ENCODE results near the gene RABAC1. TPM values are rescaled to one million over a fixed set of nuclear protein-coding genes. Genes with fewer than 3 reads are reported as not detected.

The RABAC1 gene
- total and polyA plus RNA-seq, 2 of the 13 experiments (the other 11 are each of a cell fraction or from before 2014, with no cell fraction given) = 37.4 to 74.0 TPM

DNA sequence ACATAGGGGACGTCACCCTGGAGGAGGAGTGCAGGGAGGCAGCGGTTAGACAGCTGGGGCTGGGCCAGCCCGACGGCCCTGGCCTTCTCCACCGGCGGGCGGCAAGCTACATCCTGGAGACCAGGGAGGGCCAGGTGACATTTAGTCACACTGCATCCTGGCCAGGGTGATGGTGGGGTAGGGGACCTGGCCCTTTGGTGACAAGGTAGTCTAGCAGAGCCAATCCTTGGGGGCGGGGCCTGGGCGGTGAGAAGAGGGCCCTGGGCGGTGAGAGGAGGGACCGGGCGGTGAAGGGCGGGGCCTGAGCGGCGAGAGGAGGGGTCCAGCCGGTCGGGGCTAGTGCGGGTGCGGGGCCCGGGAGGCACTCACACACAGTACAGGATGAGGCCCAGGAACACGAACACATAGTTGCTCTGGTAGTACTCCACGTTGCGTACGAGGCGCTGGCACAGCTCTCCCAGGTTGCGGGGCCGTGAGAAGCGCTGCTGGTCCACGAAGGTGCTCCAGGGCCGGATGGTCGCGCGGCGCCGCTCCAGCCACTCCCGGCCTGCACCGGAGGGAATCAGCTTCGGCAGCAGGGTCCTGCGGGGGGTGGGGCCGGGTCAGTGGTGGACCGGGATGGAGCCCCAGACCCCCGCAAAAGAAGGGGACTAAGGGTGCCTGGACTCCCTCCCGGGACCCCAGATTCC lies 610 bp downstream of the RABAC1 start (continued):
- TF ChIP-seq, protein P1, sequence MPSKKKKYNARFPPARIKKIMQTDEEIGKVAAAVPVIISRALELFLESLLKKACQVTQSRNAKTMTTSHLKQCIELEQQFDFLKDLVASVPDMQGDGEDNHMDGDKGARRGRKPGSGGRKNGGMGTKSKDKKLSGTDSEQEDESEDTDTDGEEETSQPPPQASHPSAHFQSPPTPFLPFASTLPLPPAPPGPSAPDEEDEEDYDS (CRISPR knock-in tag; IDR thresholded peaks at IDR 0.05) = no peak
- TF ChIP-seq CENPT (CRISPR knock-in tag; IDR thresholded peaks at IDR 0.05; ENCODE audit: low read depth) (peak; percentile 78; the same call in 1 of the 2 replicates), POLR2G (IDR thresholded peaks at IDR 0.05; ENCODE audit: low read depth, low read length) (peak; percentile 62), ZNF12 (CRISPR knock-in tag; IDR thresholded peaks at IDR 0.05) (0 out of 2 replicates have a peak, but pooled peaks have one; percentile 35), NR2F2 (IDR thresholded peaks at IDR 0.05; ENCODE audit: borderline replicate concordance, low read depth) (no peak), AHR (CRISPR knock-in tag; IDR thresholded peaks at IDR 0.05) (0 out of 2 replicates have a peak, but pooled peaks have one; percentile 11), ZNF225 (CRISPR knock-in tag; IDR thresholded peaks at IDR 0.05) (0 out of 2 replicates have a peak, but pooled peaks have one; percentile 10), ZNF883 (CRISPR knock-in tag; IDR thresholded peaks at IDR 0.05; ENCODE audit: not compliant biosample characterization) (no peak), SMC3 (IDR thresholded peaks at IDR 0.05; ENCODE audit: low read length) (no peak), CCAR2 (optimal IDR thresholded peaks at IDR 0.05; ENCODE audit: low read depth, low read length) (no peak), NCOR1 (IDR thresholded peaks at IDR 0.05; ENCODE audit: borderline replicate concordance, low read length) (no peak), DNMT3B (CRISPR knock-in tag; conservative IDR thresholded peaks at IDR 0.05) (no peak), ZFY (CRISPR knock-in tag; IDR thresholded peaks at IDR 0.05) (peak; percentile 54; the same call in 1 of the 2 replicates), ZNF543 (CRISPR knock-in tag; IDR thresholded peaks at IDR 0.05) (no peak), STAG1 (CRISPR knock-in tag; IDR thresholded peaks at IDR 0.05) (no peak), KDM3A (CRISPR knock-in tag; IDR thresholded peaks at IDR 0.05; ENCODE audit: low read depth) (0 out of 2 replicates have a peak, but pooled peaks have one; percentile 8), ZNF747 (CRISPR knock-in tag; IDR thresholded peaks at IDR 0.05; ENCODE audit: borderline replicate concordance) (no peak), ZNF616 (CRISPR knock-in tag; IDR thresholded peaks at IDR 0.05; ENCODE audit: low read depth) (no peak), ZFP62 (CRISPR knock-in tag; IDR thresholded peaks at IDR 0.05) (no peak), ZSCAN31 (CRISPR knock-in tag; IDR thresholded peaks at IDR 0.05; ENCODE audit: low read depth) (no peak)
- TF ChIP-seq, protein P2, sequence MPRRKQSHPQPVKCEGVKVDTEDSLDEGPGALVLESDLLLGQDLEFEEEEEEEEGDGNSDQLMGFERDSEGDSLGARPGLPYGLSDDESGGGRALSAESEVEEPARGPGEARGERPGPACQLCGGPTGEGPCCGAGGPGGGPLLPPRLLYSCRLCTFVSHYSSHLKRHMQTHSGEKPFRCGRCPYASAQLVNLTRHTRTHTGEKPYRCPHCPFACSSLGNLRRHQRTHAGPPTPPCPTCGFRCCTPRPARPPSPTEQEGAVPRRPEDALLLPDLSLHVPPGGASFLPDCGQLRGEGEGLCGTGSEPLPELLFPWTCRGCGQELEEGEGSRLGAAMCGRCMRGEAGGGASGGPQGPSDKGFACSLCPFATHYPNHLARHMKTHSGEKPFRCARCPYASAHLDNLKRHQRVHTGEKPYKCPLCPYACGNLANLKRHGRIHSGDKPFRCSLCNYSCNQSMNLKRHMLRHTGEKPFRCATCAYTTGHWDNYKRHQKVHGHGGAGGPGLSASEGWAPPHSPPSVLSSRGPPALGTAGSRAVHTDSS (CRISPR knock-in tag; conservative IDR thresholded peaks at IDR 0.05) = no peak
- TF ChIP-seq, protein P3, sequence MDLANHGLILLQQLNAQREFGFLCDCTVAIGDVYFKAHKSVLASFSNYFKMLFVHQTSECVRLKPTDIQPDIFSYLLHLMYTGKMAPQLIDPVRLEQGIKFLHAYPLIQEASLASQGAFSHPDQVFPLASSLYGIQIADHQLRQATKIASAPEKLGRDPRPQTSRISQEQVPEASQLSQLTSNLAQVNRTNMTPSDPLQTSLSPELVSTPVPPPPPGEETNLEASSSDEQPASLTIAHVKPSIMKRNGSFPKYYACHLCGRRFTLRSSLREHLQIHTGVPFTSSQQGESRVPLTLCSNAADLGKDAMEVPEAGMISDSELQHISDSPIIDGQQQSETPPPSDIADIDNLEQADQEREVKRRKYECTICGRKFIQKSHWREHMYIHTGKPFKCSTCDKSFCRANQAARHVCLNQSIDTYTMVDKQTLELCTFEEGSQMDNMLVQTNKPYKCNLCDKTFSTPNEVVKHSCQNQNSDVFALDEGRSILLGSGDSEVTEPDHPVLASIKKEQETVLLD (CRISPR knock-in tag; IDR thresholded peaks at IDR 0.05; ENCODE audit: low read depth) = peak; percentile 8; the same call in 1 of the 2 replicates
- TF ChIP-seq, protein P4, sequence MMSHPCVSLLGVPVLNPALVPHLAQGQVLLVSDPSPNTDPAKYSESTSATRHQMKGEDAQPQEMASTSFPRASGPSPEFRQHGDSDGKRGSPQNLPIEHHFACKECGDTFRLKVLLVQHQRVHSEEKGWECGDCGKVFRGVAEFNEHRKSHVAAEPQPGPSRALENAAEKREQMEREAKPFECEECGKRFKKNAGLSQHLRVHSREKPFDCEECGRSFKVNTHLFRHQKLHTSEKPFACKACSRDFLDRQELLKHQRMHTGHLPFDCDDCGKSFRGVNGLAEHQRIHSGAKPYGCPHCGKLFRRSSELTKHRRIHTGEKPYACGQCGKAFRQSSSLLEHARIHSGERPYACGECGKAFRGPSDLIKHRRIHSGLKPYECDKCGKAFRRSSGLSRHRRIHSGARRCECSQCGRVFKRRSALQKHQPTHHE (CRISPR knock-in tag; IDR thresholded peaks at IDR 0.05; ENCODE audit: borderline replicate concordance) = 0 out of 2 replicates have a peak, but pooled peaks have one; percentile 19
- TF ChIP-seq, protein P5, sequence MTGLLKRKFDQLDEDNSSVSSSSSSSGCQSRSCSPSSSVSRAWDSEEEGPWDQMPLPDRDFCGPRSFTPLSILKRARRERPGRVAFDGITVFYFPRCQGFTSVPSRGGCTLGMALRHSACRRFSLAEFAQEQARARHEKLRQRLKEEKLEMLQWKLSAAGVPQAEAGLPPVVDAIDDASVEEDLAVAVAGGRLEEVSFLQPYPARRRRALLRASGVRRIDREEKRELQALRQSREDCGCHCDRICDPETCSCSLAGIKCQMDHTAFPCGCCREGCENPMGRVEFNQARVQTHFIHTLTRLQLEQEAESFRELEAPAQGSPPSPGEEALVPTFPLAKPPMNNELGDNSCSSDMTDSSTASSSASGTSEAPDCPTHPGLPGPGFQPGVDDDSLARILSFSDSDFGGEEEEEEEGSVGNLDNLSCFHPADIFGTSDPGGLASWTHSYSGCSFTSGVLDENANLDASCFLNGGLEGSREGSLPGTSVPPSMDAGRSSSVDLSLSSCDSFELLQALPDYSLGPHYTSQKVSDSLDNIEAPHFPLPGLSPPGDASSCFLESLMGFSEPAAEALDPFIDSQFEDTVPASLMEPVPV (CRISPR knock-in tag; IDR thresholded peaks at IDR 0.05) = peak; percentile 86

Measured in HepG2 (cell line).